ENCODE results near the gene ARHGEF38.

DNA sequence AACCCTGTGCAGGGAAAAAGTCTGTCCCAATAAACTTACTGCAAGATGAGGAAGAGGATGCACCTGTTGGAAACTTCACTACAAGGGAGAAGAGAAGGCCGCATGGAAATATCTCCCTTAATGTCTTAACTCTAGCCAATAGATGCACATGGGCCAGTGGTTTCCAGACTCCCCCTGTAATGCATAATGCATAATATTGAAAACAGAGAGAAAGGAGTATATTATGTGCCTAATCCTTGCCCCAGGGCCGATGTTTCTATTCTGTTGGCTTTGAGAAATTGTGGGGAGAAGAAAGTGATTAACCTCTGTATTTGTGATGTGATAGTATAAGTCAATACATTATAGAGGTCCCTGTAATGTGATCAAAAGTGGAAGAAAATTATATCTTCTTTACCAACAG, 118.9 kb downstream of the ARHGEF38 start:
- TF ChIP-seq GATA3 (IDR thresholded peaks at IDR 0.05; ENCODE audit: low read depth, low read length) (no peak), GATA2 (IDR thresholded peaks at IDR 0.05; ENCODE audit: low read depth, low read length) (no peak)

All from SH-SY5Y (cell line).